Activated CD4-positive, alpha-beta T cell treated with anti-CD3 and anti-CD28 coated beads, Interleukin-2, amount 50 U/mL, for 1 hour (primary cell): ENCODE measurements around the gene LAG3.

Experiments used
- DNase-seq: peaks from one replicate; pipeline ENCODE4 v3.0.0-alpha.2; 2020

The LAG3 gene

GRCh38 chr12:6772726-6773589 is 638 bp downstream of the LAG3 start:
- DNase-seq: no peak

- DNase-seq: no peak
Measured at GRCh38 chr12:6773590-6774351, 1.5 kb downstream of the LAG3 start.

- DNase-seq: no peak
Measured at GRCh38 chr12:6774499-6775062, 2.3 kb downstream of the LAG3 start.

GRCh38 chr12:6775185-6776174 is 3.2 kb downstream of the LAG3 start:
- no peak for DNase-seq

- DNase-seq: no peak
Measured at GRCh38 chr12:6777386-6777785, 5.1 kb downstream of the LAG3 start.

GRCh38 chr12:6778217-6778573 is 5.9 kb downstream of the LAG3 start:
- DNase-seq: no peak

GRCh38 chr12:6778574-6779550 is 6.5 kb downstream of the LAG3 start:
- DNase-seq: peak; percentile 85

GRCh38 chr12:6779708-6780432 is 7.5 kb downstream of the LAG3 start:
- DNase-seq: no peak

- DNase-seq: no peak
Measured at GRCh38 chr12:6780573-6780972, 8.3 kb downstream of the LAG3 start.

- DNase-seq: no peak
Measured at GRCh38 chr12:6782119-6782518, 9.8 kb downstream of the LAG3 start.

- no peak for DNase-seq
Measured at GRCh38 chr12:6782850-6783566, 10.7 kb downstream of the LAG3 start.

GRCh38 chr12:6783828-6784227 is 11.5 kb downstream of the LAG3 start:
- DNase-seq: no peak

GRCh38 chr12:6784296-6784695 is 12.0 kb downstream of the LAG3 start:
- no peak for DNase-seq

GRCh38 chr12:6784761-6785160 is 12.4 kb downstream of the LAG3 start:
- no peak for DNase-seq

- DNase-seq: no peak
Measured at GRCh38 chr12:6786416-6787094, 14.2 kb downstream of the LAG3 start.

- DNase-seq: no peak
Measured at GRCh38 chr12:6787309-6787708, 15.0 kb downstream of the LAG3 start.

- DNase-seq: peak; percentile 70
Measured at GRCh38 chr12:6788972-6789924, 16.9 kb downstream of the LAG3 start, which contains the start of gene CD4. TSS of gene CD4 (plus strand) at chr12:6789528. CDS start at chr12:6800139, 10,611 bp downstream.
